HG03460 (cell line): ENCODE measurements around the gene MOK.

Experiments used
- ATAC-seq: cut with Tn5 transposase; IDR thresholded peaks from one replicate; pipeline ENCODE4 v1.9.1; 2021; ENCODE audit not compliant: unreplicated experiment

Gene MOK

DNA sequence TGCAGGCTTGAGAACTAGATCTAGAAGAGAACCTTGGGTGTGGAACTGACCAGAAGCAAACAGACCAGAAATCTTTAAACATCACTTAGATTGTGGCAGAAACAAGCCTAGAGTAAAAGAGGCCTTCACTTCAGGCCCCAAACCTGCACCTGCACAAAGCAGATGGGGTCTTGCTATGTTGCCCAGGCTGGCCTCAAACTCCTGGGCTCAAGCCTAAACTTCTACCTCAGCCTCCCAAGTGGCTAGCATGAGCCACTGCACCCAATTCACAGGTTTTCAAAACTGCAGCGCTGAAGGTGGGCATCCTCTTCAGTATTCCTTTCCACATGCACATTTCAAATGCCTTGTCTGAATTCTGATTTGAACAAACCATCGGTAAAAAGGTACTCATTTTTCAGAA lies 19.9 kb downstream of the MOK start:
- ATAC-seq, result no peak

- ATAC-seq, result no peak
Measured at GRCh38 chr14:102283631-102284129, 21.3 kb downstream of the MOK start.

DNA sequence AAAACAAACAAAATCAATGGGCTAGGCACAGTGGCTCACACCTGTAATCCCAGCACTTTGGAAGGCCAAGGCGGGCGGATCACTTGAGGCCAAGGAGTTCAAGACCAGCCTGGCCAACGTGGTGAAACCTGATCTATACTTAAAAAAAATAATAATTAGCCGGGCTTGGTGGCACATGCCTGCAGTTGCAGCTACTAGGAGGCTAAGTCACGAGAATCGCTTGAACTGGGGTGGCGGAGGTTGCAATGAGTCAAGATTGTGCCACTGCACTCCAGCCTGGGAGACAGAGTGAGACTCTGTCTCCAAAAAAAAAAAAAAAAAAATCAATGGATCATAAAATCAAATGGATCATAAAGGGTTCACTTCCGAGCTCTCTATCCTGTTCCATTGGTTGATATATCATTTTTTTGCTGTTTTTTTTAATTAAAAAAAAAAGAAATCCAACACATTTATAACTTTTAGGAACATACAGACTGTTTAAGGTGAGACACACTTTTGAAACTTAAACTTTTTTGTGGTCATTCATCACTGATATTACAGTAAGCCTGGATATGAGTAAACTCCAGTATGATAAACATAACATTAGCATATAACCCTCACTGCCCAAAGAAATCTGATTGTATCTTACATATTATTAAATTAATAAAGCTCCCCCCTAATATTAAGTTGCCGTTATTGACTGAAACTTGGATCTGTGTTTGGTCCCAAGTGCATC lies 22.1 kb downstream of the MOK start:
- no peak for ATAC-seq

DNA sequence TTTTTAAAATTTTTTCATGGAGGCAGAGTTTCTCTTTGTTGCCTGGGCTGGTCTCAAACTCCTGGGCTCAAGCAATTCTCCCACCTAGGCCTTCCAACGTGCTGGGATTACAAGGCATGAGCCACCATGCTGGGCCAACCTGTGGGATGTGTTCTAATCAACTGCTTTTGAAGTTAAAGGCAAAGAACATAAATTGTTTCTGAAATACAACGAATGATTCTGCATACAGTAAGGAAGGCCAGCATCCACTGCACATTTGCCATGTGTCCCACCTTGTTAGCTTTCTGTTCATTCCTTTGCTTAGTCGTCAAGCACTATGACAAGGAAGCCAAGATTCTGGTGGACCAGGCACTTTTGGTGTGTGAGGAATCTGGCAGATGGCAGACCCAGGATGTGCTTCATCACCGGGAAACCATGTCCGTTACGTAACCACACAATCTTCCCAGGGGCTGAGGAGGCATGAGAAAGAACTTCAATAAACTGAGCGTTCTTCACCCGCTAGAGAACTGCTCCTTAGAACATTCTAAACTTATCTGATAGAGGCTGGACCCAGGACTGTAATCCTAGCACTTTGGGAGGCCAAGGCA lies 24.5 kb downstream of the MOK start:
- no peak for ATAC-seq

DNA sequence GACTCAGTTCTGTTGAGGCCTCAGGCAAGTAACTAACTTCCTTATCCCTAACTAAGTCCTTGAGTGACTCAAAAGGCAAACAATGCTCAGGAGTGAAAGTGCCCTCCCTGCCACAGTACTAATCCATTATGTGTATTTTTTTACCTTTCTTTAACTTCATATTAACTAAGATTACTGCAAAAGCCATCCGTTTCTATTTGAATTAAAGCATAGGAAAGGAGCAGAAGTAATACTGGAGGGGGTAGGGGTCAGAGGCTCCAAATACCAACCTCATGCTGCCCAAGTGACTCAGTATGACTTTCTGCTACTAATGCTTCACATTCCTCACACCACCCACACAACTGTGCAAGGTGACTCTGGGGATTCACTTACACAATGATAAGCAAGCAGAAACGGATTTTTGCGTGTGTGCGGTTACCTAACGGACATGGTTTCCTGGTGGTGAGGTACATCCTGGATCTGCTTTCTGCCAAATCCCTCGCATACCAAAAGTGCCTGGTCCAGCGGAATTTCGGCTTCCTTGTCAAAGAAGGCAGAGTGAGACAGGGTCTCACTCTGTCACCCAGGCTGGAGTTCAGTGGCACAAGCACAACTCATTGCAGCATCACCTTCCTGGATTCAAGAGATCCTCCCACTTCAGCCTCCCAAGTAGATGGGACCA lies 25.1 kb downstream of the MOK start:
- ATAC-seq, result no peak

DNA sequence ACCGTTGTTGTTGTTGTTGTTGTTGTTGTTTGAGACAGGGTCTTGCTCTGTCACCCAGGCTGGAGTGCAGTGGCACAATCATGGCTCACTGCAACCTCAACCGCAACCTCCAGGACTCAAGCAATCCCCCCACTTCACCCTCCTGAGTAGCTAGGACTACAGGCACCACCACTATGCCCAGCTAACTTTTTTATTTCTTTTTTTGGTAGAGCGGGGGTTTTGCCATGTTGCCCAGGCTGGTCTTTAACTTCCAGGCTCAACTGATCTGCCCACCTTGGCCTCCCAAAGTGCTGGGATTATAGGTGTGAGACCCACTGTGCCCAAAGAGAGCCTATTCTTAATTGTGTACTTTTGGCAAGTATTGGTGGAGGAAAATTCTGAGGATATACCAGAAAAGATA lies 25.7 kb downstream of the MOK start:
- ATAC-seq, result no peak

- ATAC-seq, result no peak
Measured at GRCh38 chr14:102278631-102278935, 26.4 kb downstream of the MOK start.

- no peak for ATAC-seq
Measured at GRCh38 chr14:102277874-102278630, 26.9 kb downstream of the MOK start.

- ATAC-seq, result no peak
Measured at GRCh38 chr14:102275866-102276265, 29.1 kb downstream of the MOK start.

GRCh38 chr14:102272392-102272791 lies 32.6 kb downstream of the MOK start:
- ATAC-seq, result no peak

GRCh38 chr14:102264775-102265174 lies 40.2 kb downstream of the MOK start:
- ATAC-seq, result no peak

DNA sequence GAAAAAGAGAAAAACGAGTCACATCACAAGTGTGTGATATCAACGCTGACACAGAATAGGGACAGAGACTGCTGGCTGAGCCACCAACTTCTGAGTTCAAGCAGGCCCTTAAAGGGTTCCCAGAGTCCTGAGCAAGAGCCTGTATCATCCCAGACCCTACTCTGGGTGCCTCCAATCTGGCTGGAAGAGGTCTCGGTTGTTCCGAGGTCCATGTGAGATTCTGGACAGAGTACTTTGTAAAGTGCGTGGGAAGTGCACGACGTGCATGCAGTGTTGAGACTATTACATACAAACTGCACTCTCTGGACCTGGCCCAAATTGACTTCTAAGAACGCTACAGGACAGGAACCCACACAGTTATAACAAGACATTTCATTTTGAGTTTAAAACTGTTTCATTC lies 40.6 kb downstream of the MOK start:
- ATAC-seq, result no peak

DNA sequence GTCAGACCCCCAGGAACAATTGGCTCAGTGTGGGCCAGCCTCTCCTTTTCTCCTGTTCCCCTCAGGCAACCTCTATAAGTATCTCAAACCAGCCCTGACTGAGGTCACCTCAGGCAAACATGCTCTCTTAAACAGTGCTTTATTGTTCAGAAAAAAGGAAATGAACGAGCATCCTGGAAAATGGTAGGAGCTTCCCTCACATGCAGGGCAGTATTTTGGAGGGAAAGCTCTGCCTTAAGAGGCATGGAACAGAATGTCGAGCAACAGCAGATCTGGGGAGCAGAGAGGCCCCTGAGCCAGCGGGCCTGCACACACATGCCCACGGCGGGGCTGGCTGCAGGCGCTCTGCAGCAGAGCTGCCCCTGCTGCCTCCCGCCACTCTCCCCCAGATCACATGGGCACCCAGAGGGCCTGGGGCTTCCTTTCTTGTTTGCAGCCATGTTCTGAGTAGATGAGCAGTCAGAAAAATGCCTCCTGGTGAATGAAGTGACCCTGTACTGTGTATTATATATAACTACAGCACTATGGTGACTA lies 42.0 kb downstream of the MOK start:
- ATAC-seq, result no peak

DNA sequence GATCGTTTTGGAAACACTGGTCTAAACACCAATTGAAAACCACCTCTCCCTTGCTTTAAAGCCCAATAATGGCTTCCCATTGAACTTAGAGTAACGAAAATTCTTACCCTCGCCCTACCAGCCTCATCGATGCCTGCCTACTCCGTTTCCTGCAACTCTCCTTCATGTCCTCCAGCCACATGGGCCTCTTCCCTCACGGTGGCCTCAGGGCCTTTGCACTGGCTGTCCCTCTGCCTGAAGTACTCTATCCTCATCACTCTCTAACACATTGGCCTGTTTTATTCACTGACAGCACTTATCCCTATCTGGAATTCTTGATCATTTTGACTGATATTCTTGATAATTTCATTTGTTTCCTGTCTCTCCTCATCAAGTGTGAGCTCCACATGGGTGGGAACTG lies 46.8 kb downstream of the MOK start:
- ATAC-seq, result no peak

DNA sequence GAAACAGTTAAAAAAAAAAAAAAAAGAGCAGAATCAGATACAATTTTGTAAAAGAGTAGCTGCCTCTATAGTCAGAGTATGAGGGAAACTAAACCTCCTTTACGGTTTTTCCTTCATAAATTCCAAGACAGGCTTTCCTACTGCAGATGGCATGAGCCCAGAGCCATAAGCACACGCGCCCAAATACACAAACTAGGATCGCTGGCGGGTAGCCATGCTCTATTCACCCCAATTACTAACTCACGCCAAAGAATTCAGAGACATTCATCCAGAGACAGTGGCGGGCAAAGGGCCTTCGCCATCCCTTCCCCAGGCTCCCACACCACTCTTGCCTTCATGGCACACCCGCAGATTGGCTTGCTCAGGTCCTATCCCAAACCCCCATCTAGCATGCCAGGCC lies 48.2 kb downstream of the MOK start:
- no peak for ATAC-seq

- no peak for ATAC-seq
Measured at GRCh38 chr14:102255401-102256190, 49.4 kb downstream of the MOK start.

GRCh38 chr14:102252834-102253801 lies 51.8 kb downstream of the MOK start:
- ATAC-seq, result no peak

- ATAC-seq, result no peak
Measured at GRCh38 chr14:102251161-102251560, 53.8 kb downstream of the MOK start.

DNA sequence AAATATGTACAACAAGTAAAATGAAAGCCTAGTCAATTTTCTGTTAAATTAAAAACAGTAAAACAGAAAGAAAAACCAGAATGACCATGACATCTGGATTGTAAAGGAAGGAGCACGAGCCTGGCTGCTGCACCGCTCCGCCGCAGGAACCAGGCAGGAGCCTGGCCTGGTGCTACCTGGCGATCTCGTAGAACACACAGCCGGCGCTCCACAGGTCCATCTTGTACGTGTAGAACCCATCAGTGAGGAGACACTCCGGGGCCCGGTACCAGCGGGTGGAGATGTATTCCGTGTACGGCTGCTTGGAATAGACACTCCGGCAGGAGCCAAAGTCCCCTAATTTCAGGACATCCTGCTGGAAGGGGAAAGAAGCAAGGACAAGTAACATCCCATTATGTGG lies 54.3 kb downstream of the MOK start:
- ATAC-seq, result no peak

- ATAC-seq, result no peak
Measured at GRCh38 chr14:102249981-102250380, 55.0 kb downstream of the MOK start.
